WTC11 (cell line): Measurements from ENCODE around the gene CTNS. TPM values are rescaled to one million over a fixed set of nuclear protein-coding genes. Genes with fewer than 3 reads are reported as not detected.

Experiments
- ATAC-seq: fragments of 200-7000 bp; cut with Tn5 transposase; 2 replicates; pipeline ENCODE4 v1.10.0; 2021; ENCODE audit warnings: mild to moderate bottlenecking, moderate library complexity
- CTCF ChIA-PET: fragments of 300-600 bp; sonication (Branson Sonifier 250); formaldehyde crosslinking; loops from one replicate; lab custom pipeline; 2021; ENCODE audit warnings: antibody characterized with exemption; lab: Charles Lee
- POLR2A ChIA-PET: fragments of 350-600 bp; sonication (Branson Sonifier 250); formaldehyde crosslinking; loops from one replicate; lab custom pipeline; 2021; ENCODE audit warnings: antibody characterized with exemption; lab: Charles Lee
- DNase-seq: peaks from one replicate; pipeline ENCODE4 v3.0.0; 2021; ENCODE audit warnings: low spot score
- H3K27ac Mint-ChIP-seq: 2 replicates; pipeline ENCODE4 v1.8.0; 2021; ENCODE audit warnings: mixed read lengths
- H3K27me3 Mint-ChIP-seq: 2 replicates; pipeline ENCODE4 v1.8.0; 2021; ENCODE audit warnings: low read depth, mild to moderate bottlenecking, moderate library complexity, mixed read lengths
- H3K36me3 Mint-ChIP-seq: 2 replicates; pipeline ENCODE4 v1.8.0; 2021; ENCODE audit warnings: mixed read lengths
- H3K4me1 Mint-ChIP-seq: 2 replicates; pipeline ENCODE4 v1.8.0; 2022; ENCODE audit warnings: mixed read lengths
- H3K4me3 Mint-ChIP-seq: 2 replicates; pipeline ENCODE4 v1.8.0; 2021; ENCODE audit warnings: mild to moderate bottlenecking, moderate library complexity, mixed read lengths
- H3K9me3 Mint-ChIP-seq: 2 replicates; pipeline ENCODE4 v1.8.0; 2021; ENCODE audit warnings: mixed read lengths
- ATF3 ChIP-seq: sonication (generic); formaldehyde crosslinking; conservative IDR thresholded peaks from 2 replicates; pipeline ENCODE4 v1.8.1; 2022; ENCODE audit warnings: mild to moderate bottlenecking, missing genetic modification reagents
- ATF6 ChIP-seq: sonication (generic); formaldehyde crosslinking; IDR thresholded peaks from 2 replicates; pipeline ENCODE4 v1.8.1; 2023; ENCODE audit warnings: mild to moderate bottlenecking, missing genetic modification reagents
- CBFB ChIP-seq: sonication (generic); formaldehyde crosslinking; IDR thresholded peaks from 2 replicates; pipeline ENCODE4 v1.8.1; 2022; ENCODE audit warnings: mild to moderate bottlenecking, low read depth, missing genetic modification reagents
- E2F5 ChIP-seq: sonication (generic); formaldehyde crosslinking; IDR thresholded peaks from 2 replicates; pipeline ENCODE4 v1.8.1; 2022; ENCODE audit warnings: mild to moderate bottlenecking, moderate library complexity, missing genetic modification reagents
- FOXJ3 ChIP-seq: sonication (generic); formaldehyde crosslinking; IDR thresholded peaks from 2 replicates; pipeline ENCODE4 v1.9.0; 2021; ENCODE audit warnings: missing genetic modification reagents, mild to moderate bottlenecking, borderline replicate concordance
- HMGXB4 ChIP-seq: sonication (generic); formaldehyde crosslinking; IDR thresholded peaks from 2 replicates; pipeline ENCODE4 v1.8.1; 2023; ENCODE audit warnings: mild to moderate bottlenecking, moderate library complexity, missing genetic modification reagents
- IRF1 ChIP-seq: sonication (generic); formaldehyde crosslinking; IDR thresholded peaks from 2 replicates; pipeline ENCODE4 v1.8.0; 2023; ENCODE audit warnings: missing genetic modification reagents
- MXD4 ChIP-seq: fragments of 250-450 bp; sonication (Bioruptor Pico); IDR thresholded peaks from 2 replicates; pipeline ENCODE4 v1.8.0; 2021; ENCODE audit warnings: mild to moderate bottlenecking, moderate library complexity, borderline replicate concordance
- NFYB ChIP-seq: sonication (generic); formaldehyde crosslinking; conservative IDR thresholded peaks from 2 replicates; pipeline ENCODE4 v1.8.0; 2022; ENCODE audit warnings: low read depth, missing genetic modification reagents
- NR1H2 ChIP-seq: sonication (generic); formaldehyde crosslinking; IDR thresholded peaks from 2 replicates; pipeline ENCODE4 v1.9.0; 2021; ENCODE audit warnings: mild to moderate bottlenecking, moderate library complexity, missing genetic modification reagents
- RORB ChIP-seq: fragments of 250-450 bp; sonication (Bioruptor Pico); IDR thresholded peaks from 2 replicates; pipeline ENCODE4 v1.9.0; 2021; ENCODE audit warnings: mild to moderate bottlenecking
- ZBTB43 ChIP-seq: sonication (generic); formaldehyde crosslinking; IDR thresholded peaks from 2 replicates; pipeline ENCODE4 v1.8.1; 2023; ENCODE audit warnings: mild to moderate bottlenecking, missing genetic modification reagents
- ZMAT4 ChIP-seq: fragments of 250-450 bp; sonication (Bioruptor Pico); IDR thresholded peaks from 2 replicates; pipeline ENCODE4 v1.9.0; 2021; ENCODE audit warnings: mild to moderate bottlenecking
- ZNF138 ChIP-seq: sonication (generic); formaldehyde crosslinking; conservative IDR thresholded peaks from 2 replicates; pipeline ENCODE4 v1.8.1; 2022; ENCODE audit warnings: mild to moderate bottlenecking, moderate library complexity, missing genetic modification reagents
- ZNF232 ChIP-seq: sonication (generic); formaldehyde crosslinking; IDR thresholded peaks from 2 replicates; pipeline ENCODE4 v1.8.0; 2022; ENCODE audit warnings: mild to moderate bottlenecking, missing genetic modification reagents
- ZNF425 ChIP-seq: fragments of 250-450 bp; sonication (Bioruptor Pico); conservative IDR thresholded peaks from 2 replicates; pipeline ENCODE4 v1.9.0; 2021; ENCODE audit warnings: mild to moderate bottlenecking
- total RNA-seq: library from RNA; stranded (reverse); gene quantifications from 3 replicates; pipeline ENCODE4 v1.2.3, GENCODE V29; 2021

The CTNS gene
- total RNA-seq, 1 experiment from 2014 or later, result 10.7 TPM

GRCh38 chr17:3594976-3595375 is 41.6 kb upstream of the CTNS start:
- Mint-ChIP-seq H3K27me3 (no peaks in the 10 kb centered on the region), H3K4me3 (no peak overlapping the region), H3K4me1 (no peaks in the 10 kb centered on the region), H3K27ac (no peak overlapping the region), H3K9me3 (no peaks in the 10 kb centered on the region), H3K36me3 (peaks cover 4% of the 10 kb centered on the region; the same call in 1 of the 2 replicates)
- ATAC-seq, result no peak
- ChIA-PET CTCF (interaction anchor here (0.7 kb wide), 1 partner anchor 8 kb away, joined by 3 read pairs; no protein-coding TSS in a partner anchor), POLR2A (no interaction called here)
- DNase-seq, result no peak
- TF ChIP-seq ZMAT4, result no peak
- no peak for TF ChIP-seq RORB (CRISPR knock-in tag)
- no peak for TF ChIP-seq NFYB (CRISPR knock-in tag)
- no peak for TF ChIP-seq E2F5 (CRISPR knock-in tag)
- no peak for TF ChIP-seq HMGXB4 (CRISPR knock-in tag)
- TF ChIP-seq NR1H2, result no peak

GRCh38 chr17:3596804-3597464 is 39.6 kb upstream of the CTNS start:
- Mint-ChIP-seq H3K27ac (no peak overlapping the region; the same call in 1 of the 2 replicates), H3K9me3 (no peaks in the 10 kb centered on the region), H3K27me3 (no peaks in the 10 kb centered on the region), H3K4me3 (no peak overlapping the region), H3K4me1 (no peaks in the 10 kb centered on the region), H3K36me3 (no peaks in the 10 kb centered on the region)
- ChIA-PET POLR2A (no interaction called here), CTCF (interaction anchor here (1.0 to 1.4 kb wide), 3 partner anchors 46 to 61 kb away, joined by 3 to 7 read pairs (median 3); no protein-coding TSS in a partner anchor)
- DNase-seq, result no peak
- no peak for TF ChIP-seq ZNF232 (CRISPR knock-in tag)
- no peak for TF ChIP-seq MXD4
- no peak for TF ChIP-seq ATF6 (CRISPR knock-in tag)
- no peak for TF ChIP-seq CBFB (CRISPR knock-in tag)
- no peak for TF ChIP-seq ATF3
- TF ChIP-seq FOXJ3 (CRISPR knock-in tag), result no peak
- peak; percentile 60 for ATAC-seq

- ChIA-PET POLR2A (no interaction called here), CTCF (no interaction called here)
- Mint-ChIP-seq H3K9me3 (no peaks in the 10 kb centered on the region), H3K4me1 (no peaks in the 10 kb centered on the region), H3K36me3 (no peaks in the 10 kb centered on the region), H3K27me3 (no peaks in the 10 kb centered on the region), H3K27ac (no peak overlapping the region)
- ATAC-seq (no peak), DNase-seq (no peak)
- TF ChIP-seq ZBTB43 (CRISPR knock-in tag), result no peak
- no peak for TF ChIP-seq ZNF425 (CRISPR knock-in tag)
- no peak for TF ChIP-seq IRF1
- no peak for TF ChIP-seq ZNF138 (CRISPR knock-in tag)
- TF ChIP-seq, all 79 proteins: peak for 0
- no peak overlapping the region for H3K4me3 Mint-ChIP-seq
Measured at GRCh38 chr17:3598078-3598477, 38.5 kb upstream of the CTNS start.
